ENCODE results near the gene PRSS53.

DNA sequence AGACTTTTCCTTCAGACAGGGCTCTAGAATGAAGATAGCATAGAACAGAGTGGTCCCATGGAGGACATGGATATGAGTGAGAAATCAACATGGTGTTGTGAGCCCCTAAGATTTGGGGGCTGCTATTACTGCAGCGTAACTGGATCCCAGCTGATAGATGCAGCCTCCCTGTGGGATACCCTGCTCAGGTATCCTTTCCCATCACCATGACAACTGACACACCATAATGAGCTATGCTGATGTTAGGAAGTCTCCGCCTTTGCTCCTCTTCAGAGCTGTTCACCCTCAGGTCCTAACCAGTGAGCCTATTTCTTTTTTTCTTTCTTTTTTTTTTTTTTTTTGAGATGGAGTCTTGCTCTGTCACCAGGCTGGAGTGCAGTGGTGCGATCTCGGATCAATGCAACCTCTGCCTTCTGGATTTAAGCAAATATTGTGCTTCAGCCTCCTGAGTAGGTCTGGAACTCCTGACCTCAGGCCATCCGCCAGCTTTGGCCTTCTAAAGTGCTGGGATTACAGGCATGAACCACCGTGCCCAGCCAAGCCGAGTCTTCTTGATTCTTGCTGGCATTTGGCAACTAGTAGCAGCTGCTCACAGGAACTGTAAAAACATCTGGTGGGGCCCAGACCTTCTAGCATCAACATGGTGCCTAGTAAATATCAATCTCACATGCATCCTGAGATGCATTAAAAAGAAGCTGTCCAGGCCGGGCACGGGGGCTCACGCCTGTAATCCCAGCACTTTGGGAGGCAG is 38.3 kb downstream of the PRSS53 start:
- TF ChIP-seq, protein P1, sequence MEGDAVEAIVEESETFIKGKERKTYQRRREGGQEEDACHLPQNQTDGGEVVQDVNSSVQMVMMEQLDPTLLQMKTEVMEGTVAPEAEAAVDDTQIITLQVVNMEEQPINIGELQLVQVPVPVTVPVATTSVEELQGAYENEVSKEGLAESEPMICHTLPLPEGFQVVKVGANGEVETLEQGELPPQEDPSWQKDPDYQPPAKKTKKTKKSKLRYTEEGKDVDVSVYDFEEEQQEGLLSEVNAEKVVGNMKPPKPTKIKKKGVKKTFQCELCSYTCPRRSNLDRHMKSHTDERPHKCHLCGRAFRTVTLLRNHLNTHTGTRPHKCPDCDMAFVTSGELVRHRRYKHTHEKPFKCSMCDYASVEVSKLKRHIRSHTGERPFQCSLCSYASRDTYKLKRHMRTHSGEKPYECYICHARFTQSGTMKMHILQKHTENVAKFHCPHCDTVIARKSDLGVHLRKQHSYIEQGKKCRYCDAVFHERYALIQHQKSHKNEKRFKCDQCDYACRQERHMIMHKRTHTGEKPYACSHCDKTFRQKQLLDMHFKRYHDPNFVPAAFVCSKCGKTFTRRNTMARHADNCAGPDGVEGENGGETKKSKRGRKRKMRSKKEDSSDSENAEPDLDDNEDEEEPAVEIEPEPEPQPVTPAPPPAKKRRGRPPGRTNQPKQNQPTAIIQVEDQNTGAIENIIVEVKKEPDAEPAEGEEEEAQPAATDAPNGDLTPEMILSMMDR (IDR thresholded peaks at IDR 0.05), result no peak
- no peak for TF ChIP-seq POLR2A (IDR thresholded peaks at IDR 0.05)
